KOPT-K1 (cell line): ENCODE measurements around the gene ZNF836.

Experiments used
- H3K27ac ChIP-seq: fragments of 200-600 bp; sonication (generic); 2 replicates; pipeline ENCODE4 v1.5.1; 2016; ENCODE audit warnings: antibody characterized with exemption, mild to moderate bottlenecking, low read depth, low read length; ENCODE audit not compliant: poor library complexity, severe bottlenecking
- H3K36me3 ChIP-seq: fragments of 200-600 bp; sonication (generic); 2 replicates; pipeline ENCODE4 v1.5.1; 2017; ENCODE audit warnings: antibody characterized with exemption, mild to moderate bottlenecking, low read length, moderate library complexity; ENCODE audit not compliant: insufficient read depth
- H3K9me3 ChIP-seq: fragments of 200-600 bp; sonication (generic); 2 replicates; pipeline ENCODE4 v1.5.1; 2017; ENCODE audit warnings: antibody characterized with exemption, low read length, mild to moderate bottlenecking; ENCODE audit not compliant: insufficient read depth, poor library complexity, severe bottlenecking

The ZNF836 gene

DNA sequence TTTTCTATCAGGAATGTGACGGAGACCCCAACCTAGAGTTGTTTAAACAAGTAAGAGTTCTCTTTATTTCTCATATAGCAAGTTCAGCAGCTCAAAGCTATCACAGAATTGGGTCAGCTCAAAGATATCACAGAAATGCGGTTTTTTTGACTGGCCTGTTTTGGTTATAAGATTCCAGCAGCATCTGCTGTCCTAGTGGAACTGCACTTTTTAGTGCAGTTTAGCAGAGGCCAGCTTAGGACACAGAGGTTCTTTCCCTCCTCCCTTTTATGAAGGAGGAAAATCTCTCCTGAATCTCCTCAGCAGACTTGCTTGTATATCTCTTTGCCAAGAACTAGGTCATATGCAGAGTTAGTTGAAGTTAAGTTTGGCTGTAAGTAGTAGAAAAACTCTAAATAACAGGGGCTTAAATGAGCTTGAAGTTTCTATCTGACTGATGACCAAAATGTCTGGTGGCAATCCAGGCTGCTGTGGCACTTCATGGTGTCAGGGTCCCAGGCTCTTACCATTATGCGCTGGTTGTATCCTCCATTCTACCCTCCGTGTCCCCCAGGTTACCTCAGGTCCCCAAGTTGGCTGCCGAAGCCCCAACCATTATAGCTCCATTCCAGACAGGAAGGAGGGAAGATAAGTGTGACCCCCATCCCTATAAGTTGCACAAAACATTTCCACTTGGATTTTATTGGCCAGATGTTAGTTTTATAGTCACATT is 25.0 kb upstream of the ZNF836 start:
- Histone ChIP-seq H3K9me3 (no peaks in the 10 kb centered on the region), H3K27ac (no peak overlapping the region), H3K36me3 (peaks cover 96% of the 10 kb centered on the region)

DNA sequence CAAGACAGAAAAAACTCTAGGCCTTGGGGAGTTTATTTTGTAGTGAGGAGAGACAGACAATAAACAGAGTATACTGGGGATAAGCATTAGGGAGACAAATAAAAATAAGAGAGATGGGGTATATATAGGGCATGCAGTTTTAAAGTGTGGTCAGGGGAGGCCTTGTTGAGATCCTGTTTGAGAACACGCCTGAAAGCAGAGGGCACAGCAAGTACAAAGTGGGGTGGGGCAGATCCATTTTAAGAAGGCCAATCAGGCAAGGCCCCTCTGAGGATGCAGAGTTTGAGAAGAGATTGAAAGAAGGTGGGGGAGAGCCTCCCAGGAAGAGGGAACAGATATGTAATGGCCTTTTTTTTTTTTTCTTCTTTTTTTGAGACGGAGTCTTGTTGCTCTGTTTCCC is 20.5 kb upstream of the ZNF836 start:
- no peaks in the 10 kb centered on the region for H3K9me3 ChIP-seq
- no peak overlapping the region for H3K27ac ChIP-seq
- H3K36me3 ChIP-seq: peaks cover 54% of the 10 kb centered on the region

DNA sequence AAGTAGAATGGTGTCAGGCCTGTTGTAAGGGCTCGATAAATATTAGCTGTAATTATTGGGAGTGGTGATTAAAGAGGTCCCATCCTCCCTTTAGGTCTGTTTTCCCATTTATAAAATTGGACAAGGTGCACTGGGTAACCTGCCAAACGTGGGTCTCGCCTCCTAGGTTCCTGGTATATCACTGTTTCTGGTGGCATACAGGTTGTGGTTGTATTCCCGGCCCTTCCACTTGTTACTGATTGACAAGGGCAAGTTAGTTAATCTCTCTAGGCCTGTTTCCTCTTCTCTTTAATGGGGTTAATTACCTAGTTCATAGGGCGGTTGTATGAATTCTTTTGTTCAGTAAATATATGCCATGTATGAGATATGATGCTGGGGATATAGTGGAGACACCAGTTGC is 20.0 kb upstream of the ZNF836 start:
- Histone ChIP-seq H3K36me3 (peaks cover 48% of the 10 kb centered on the region), H3K27ac (peak overlapping the region; percentile 89), H3K9me3 (no peaks in the 10 kb centered on the region)

DNA sequence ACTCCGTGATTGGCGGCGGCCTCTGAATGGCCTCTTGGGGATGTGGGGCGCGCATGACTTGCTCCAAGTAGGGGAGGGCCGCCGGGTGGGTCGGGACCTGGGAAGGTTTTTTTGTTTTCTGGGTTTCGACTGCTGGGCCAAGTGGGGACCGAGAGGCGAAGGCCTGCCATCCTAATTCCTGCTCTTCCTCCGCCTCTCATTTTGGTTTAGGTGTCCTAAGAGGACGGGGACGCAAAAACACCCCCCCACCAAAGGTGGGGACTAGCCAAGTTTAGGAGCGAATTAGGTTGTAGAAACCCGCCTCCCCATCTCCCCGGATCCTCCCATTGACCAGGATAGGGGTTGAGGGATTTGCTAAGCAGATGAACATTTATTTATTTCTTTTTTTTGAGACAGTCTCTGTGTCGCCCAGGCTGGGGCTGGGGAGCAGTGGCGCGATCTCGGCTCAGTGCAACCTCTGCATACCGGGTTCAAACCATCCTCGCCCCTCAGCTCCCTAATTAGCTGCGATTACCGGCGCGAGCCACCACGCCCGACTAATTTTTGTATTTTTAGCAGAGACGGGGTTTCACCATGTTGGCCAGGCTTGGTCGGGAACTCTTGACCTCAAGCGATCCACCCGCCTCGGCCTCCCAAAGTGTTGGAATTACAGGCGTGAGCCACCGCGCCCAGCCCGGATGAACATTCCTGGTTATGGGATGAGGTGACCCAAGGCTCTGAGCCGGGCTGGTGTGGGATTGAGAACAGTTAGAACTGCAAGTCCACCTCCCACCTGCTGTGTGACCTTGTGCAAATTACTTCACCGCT is 19.3 kb upstream of the ZNF836 start:
- Histone ChIP-seq H3K36me3 (peaks cover 41% of the 10 kb centered on the region), H3K9me3 (no peaks in the 10 kb centered on the region), H3K27ac (peak overlapping the region; percentile 89)

DNA sequence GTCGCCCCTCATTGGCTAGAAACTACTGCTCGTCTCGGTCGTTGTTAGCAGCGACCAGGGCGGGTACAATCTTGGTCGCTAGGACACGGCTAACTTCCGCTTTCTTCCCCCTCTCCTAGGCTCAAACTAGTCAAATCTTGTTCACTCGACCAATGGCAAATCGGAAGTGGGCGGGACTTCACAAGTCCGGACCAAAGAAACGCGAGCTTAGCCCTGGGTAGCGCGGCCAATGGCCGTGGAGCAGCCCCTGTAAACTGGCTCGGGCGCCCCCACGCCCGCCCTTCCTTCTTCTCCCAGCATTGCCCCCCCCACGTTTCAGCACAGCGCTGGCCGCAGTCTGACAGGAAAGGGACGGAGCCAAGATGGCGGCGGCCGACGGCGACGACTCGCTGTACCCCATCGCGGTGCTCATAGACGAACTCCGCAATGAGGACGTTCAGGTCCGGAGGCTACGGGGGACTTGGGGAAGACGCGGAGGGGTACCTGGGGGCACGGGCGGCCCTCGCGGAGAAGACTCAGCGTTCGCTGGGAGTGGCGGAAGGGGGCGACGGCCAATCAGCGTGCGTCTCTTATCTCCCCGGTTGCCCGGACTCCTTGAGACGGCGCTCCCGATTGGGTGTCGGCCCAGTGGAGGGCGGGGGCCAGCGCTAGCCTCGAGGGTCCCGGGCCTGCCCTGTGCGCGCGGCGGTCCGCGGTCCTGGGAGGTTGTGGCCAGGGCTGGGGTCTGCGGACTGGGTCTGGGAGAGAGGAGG is 18.5 kb upstream of the ZNF836 start, which contains the start of gene PPP2R1A:
Gene PPP2R1A (plus strand): TSS at position 318 of the 752 bp plus-strand sequence. CDS start 45 bp downstream, at position 363.
- Histone ChIP-seq H3K36me3 (peaks cover 34% of the 10 kb centered on the region), H3K27ac (peak within 1 kb of the TSS; percentile 89), H3K9me3 (no peaks in the 10 kb centered on the region)

DNA sequence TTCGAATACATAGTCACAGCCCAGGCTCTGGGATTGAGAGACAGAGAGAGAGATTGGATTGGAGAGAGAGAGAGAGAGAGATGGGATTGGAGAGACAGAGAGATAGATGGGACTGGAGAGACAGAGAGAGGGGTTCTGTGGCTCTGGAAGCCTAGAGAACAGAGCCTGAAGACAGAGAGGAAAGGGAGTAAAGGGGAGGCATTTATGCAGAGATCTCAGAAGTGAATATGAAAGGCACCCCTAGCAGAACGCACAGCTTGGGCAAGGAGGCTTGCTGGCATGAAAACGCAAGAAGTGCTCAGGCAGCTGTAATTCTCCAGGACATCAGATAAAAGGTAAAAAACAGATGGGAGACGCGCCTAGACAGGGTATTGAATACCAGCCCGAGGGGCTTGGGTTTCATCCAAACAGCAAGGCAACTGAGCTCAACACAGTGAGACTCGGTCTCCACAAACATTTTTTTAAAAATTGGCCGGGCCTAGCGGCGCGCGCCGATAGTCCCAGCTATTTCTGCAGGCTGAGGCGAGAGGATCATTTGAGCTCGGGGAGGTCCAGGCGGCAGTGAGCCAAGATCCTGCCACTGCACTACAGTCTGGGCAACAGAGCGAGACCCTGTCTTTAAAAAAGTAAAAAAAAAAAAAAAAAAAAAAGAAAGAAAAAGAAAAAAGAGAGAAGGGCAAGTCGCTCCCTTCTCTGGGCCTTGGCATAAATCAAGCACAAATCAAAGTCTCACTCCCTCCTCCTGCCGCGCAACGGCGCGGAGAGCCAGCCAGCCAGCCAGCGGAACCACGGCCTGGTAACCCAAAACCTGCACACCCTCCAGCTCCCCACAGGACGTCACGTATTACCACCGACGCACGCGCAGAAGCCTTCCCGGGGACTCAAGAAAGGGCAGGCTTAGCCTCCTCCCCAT is 17.7 kb upstream of the ZNF836 start:
- peak overlapping the region; percentile 47 for H3K27ac ChIP-seq
- peaks cover 25% of the 10 kb centered on the region for H3K36me3 ChIP-seq
- no peaks in the 10 kb centered on the region for H3K9me3 ChIP-seq

DNA sequence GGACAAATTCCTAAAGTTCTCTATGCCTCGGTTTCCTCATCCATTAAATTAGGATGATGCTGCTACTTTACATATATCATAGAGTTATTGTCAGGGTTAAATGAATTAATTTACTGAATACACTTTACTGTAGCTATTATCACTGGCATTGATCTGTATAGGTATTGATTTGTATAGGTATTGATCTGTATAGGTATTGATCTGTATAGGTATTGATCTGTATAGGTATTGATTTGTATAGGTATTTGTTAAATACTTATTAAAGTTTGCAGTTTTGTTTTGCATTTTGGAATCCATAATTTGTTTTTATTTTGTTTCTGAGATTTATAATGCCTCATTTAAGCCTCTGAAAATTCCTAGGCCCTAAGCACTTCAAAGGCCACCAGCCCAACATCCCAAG is 16.0 kb upstream of the ZNF836 start:
- H3K27ac ChIP-seq: no peak overlapping the region

DNA sequence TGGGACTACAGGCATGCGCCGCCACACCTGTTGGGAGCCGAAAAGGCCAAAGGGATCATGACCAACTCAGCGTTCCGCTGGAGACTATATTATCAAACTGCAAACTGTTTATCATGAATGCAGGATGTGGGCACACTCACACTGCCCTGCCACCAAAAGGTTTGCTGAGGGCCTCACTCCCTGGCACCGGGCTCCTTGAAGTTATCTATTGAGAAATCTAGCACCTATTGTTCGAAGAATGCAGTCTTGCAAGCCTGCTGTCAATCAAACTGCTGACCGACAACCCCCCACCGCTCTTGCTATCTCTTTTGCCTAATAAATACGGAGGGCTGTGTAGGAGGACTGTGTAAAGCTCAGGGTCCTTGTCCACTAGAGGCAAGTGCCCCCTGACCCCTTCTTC is 5.2 kb upstream of the ZNF836 start:
- Histone ChIP-seq H3K9me3 (no peaks in the 10 kb centered on the region), H3K27ac (no peak overlapping the region), H3K36me3 (no peaks in the 10 kb centered on the region)

More for the DNA sequence above, 16.0 kb upstream of the ZNF836 start:
- H3K36me3 ChIP-seq: peaks cover 8% of the 10 kb centered on the region
- no peaks in the 10 kb centered on the region for H3K9me3 ChIP-seq

DNA sequence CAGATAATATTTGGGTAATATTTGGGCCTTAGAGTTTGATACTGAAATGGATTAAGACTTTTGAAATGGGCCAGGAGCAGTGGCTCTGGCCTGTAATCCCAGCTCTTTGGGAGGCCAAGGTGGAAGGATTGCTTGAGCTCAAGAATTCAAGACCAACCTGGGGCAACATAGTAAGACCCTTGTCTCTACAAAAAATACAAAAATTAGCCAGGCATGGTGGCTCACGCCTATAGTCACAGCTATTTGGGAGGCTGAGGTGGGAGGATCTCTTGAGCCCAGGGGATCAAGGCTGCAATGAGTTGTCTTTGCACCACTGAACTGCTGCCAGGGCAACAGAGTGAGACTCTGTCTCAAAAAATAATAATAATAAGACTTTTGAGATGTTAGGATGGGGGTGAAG is 926 bp upstream of the ZNF836 start:
- peaks cover 4% of the 10 kb centered on the region for H3K9me3 ChIP-seq
- H3K27ac ChIP-seq: peak overlapping the region; percentile 72
- peaks cover 24% of the 10 kb centered on the region for H3K36me3 ChIP-seq

DNA sequence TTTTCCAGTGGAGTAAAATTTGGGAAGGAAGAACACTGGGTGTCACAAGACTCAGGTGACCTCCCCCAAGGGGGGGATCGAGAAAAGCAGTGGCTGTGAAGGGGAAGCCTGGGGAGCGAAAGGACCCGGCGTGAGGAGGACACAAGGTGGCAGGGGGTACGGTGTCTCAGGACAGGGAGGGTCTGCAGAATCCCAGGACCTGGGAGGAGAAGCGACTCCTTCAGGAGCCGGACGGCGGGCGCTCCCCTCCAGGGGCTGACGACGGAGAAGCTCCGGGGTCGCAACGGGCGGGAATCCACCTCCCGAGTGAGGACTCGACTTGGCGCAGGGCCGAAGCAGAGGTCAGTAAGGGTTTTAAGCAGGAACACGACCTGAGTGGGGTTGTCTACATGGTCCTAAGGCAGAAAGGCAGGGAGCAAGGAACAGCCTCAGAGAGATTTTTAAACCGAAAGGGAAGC is 529 bp downstream of the ZNF836 start:
- H3K36me3 ChIP-seq: peaks cover 38% of the 10 kb centered on the region
- H3K9me3 ChIP-seq: peaks cover 11% of the 10 kb centered on the region
- peak overlapping the region; percentile 72 for H3K27ac ChIP-seq

DNA sequence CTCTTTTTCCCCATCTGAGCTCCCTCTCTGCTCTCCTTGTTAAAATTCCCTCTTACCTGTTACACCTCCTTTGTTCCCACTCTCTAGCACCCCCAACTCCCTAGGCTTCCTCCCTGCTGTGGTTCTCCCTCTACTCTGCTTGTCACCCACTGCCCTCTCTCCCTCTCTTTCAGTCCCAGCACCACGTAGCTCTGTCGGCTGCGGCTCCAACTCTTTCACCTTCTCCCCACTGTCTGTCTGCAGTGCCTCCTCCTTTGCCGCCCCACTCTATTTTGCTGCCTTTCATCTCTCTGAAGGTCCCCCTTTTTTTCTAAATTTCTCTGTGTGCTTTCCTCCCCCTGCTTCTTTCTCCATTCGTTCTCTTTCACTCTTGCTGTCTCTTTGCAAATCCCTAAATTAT is 1.1 kb downstream of the ZNF836 start:
- H3K9me3 ChIP-seq: peaks cover 11% of the 10 kb centered on the region
- H3K27ac ChIP-seq: no peak overlapping the region
- H3K36me3 ChIP-seq: peaks cover 42% of the 10 kb centered on the region

DNA sequence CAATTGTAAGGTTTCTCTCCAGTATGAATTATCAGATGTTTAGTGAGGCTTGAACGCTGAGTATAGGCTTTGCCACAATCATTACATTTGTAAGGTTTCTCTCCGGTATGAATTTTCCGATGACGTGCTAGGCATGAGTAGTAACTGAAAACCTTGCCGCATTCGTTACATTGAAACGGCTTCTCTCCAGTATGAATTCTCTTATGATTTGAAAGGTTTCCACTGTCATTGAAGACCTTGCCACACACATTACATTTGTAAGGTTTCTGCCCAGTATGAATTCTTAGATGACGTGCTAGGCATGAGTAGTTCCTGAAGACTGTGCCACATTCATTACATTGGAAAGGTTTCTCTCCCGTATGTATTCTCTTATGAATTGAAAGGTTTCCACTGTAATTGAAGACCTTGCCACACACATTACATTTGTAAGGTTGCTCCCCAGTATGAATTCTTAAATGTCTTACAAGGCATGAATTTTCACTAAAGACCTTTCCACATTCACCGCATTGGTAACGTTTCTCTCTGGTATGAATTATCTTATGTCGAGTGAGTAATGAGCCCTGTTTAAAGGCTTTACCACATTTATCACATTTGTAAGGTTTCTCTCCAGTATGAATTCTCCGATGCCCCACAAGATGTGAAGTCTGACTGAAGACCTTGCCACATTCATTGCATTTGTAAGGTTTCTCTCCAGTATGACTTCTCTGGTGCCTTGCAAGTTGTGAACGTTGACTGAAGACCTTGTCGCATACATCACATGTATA is 15.6 kb downstream of the ZNF836 start:
- Histone ChIP-seq H3K36me3 (peaks cover 80% of the 10 kb centered on the region), H3K9me3 (peaks cover 99% of the 10 kb centered on the region), H3K27ac (no peak overlapping the region)

DNA sequence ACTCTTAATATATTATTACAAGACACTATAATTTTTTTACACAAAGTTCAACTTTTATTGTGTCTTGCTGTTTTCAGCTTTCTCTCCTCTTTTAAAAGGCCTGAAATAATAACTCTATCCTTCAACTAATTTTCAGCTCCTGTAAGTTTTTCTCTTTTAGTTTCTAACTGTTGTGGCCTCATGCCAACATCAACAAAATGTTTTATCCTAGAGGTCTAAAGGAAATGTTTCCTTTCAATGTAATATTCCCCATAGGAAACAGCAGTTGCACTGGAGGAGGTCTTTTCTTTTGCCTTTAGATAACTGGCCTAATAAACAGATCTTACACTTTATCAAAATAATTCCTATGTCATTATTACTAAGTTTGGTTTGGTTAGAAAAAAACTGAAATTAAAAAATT is 23.2 kb downstream of the ZNF836 start:
- Histone ChIP-seq H3K27ac (no peak overlapping the region), H3K9me3 (peaks cover 70% of the 10 kb centered on the region), H3K36me3 (peaks cover 12% of the 10 kb centered on the region; the same call in 1 of the 2 replicates)
